ENCODE measurements around the gene TATDN2. TPM values are rescaled to one million over a fixed set of nuclear protein-coding genes. Genes with fewer than 3 reads are reported as not detected.

Gene TATDN2
- total and polyA plus RNA-seq, 2 donors (not counting 3 experiments of a cell fraction or from before 2014, with no cell fraction given) = 10.7 to 26.8 TPM

DNA sequence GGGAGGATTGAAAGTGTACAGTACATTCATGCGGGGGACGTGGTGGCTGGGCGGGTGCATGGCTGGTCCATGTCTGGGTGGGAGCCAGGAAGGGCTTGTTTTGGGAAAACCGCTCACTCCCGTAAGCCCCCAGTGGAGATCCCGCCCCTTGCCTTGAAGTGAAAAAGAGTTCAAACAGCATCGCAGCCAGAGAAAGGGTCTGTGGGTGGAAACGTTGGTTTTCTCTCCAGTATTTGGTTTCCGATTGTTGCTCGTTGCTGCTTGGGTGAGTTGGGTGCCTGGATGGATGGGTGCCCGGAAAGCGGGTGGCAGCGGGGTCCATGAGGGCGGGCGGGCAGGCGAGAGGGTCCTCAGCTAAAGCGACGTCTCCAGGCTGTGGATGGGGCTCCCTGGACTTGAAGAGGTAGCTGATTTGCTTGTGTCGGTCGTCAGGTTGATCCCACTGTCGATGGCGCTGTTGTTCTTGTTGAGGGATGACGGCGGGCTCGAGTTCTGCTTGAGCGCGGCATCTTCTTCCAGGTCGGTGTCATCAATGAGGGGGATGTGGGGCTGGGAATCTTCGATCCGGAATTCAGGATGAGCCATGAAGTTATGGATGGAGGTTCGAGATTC lies 80.3 kb downstream of the TATDN2 start:
- ChIA-PET POLR2A (no interaction called here), CTCF (interaction anchor here (0.6 kb wide), 1 partner anchor 457 kb away, joined by 3 read pairs; no protein-coding TSS in a partner anchor)
- H3K36me3 ChIP-seq (ENCODE audit: control insufficient read depth in 2 of 2, extremely low read depth in 1 of 2, insufficient read depth in 2 of 2, low read length in 2 of 2) = no peaks in the 10 kb centered on the region
- H3K27ac ChIP-seq (ENCODE audit: insufficient read depth, low read depth, low read length) = no peak overlapping the region
- BruUV-seq (replicated peaks) = no TSS peak
- H3K27me3 ChIP-seq (ENCODE audit: control insufficient read depth in 2 of 2, insufficient read depth in 2 of 2, low read length in 2 of 2) = peaks cover 29 to 44% of the 10 kb centered on the region in 2 experiments
- no peak for FAIRE-seq
- H3K9me1 ChIP-seq (replicated peaks; ENCODE audit: control insufficient read depth, extremely low read depth, insufficient read depth, low read length) = no peaks in the 10 kb centered on the region
- peaks cover 4% of the 10 kb centered on the region for H3K4me1 ChIP-seq (ENCODE audit: control insufficient read depth, extremely low read depth, insufficient read depth, low read length)
- no peaks in the 10 kb centered on the region for H4K20me1 ChIP-seq (replicated peaks; ENCODE audit: control insufficient read depth, extremely low read depth, insufficient read depth, low read length)
- no peaks in the 10 kb centered on the region for H3K79me2 ChIP-seq (ENCODE audit: control insufficient read depth, insufficient read depth, low read length)
- no peaks in the 10 kb centered on the region for H3K9me3 ChIP-seq (replicated peaks; ENCODE audit: control insufficient read depth, insufficient read depth, low read length)
- DNase-seq (ENCODE audit: low read depth, low spot score) = no peak
- dilution Hi-C loops (cut with MboI; ENCODE audit: extremely low pct_ligation_motif_present, low sequenced_read_pairs) (no loop called here), intact Hi-C loops (cut with micrococcal nuclease) (no loop called here)
- TF ChIP-seq MYC (IDR thresholded peaks at IDR 0.05; ENCODE audit: low read depth, low read length) (no peak), JUN (IDR thresholded peaks at IDR 0.05; ENCODE audit: borderline replicate concordance, insufficient read depth, insufficient read length, low read depth) (no peak), CTCF (IDR thresholded peaks at IDR 0.05; ENCODE audit: extremely low read depth in 1 of 2, insufficient read depth in 1 of 2, low read depth in 1 of 2, low read length in 2 of 2) (no peak), POLR2AphosphoS5 (IDR thresholded peaks at IDR 0.05; ENCODE audit: insufficient read depth, low read depth, low read length) (no peak)
- no peak overlapping the region for H2AFZ ChIP-seq (ENCODE audit: low read depth, low read length)
- no peak overlapping the region for H3K9ac ChIP-seq (replicated peaks; ENCODE audit: extremely low read depth, insufficient read depth, low read length)
- H3K4me2 ChIP-seq (ENCODE audit: insufficient read depth, low read length) = no peak overlapping the region
- no peak overlapping the region for H3K4me3 ChIP-seq (replicated peaks in 1 of 3; ENCODE audit: insufficient read depth in 1 of 3, low read depth in 1 of 3, low read length in 3 of 3)

GRCh38 chr3:10329495-10330015 lies 81.3 kb downstream of the TATDN2 start:
- POLR2A ChIA-PET = no interaction called here
- FAIRE-seq (no peak), DNase-seq (ENCODE audit: low read depth, low spot score) (no peak)
- no peaks in the 10 kb centered on the region for H3K4me1 ChIP-seq (ENCODE audit: control insufficient read depth, extremely low read depth, insufficient read depth, low read length)
- H3K4me2 ChIP-seq (ENCODE audit: insufficient read depth, low read length) = no peak overlapping the region
- H3K9me1 ChIP-seq (replicated peaks; ENCODE audit: control insufficient read depth, extremely low read depth, insufficient read depth, low read length) = no peaks in the 10 kb centered on the region
- H3K36me3 ChIP-seq (ENCODE audit: control insufficient read depth in 2 of 2, extremely low read depth in 1 of 2, insufficient read depth in 2 of 2, low read length in 2 of 2) = no peaks in the 10 kb centered on the region
- CTCF ChIA-PET = interaction anchor here (2.4 kb wide), 1 partner anchor 7 kb away, joined by 9 read pairs; no protein-coding TSS in a partner anchor
- no peak overlapping the region for H3K27ac ChIP-seq (ENCODE audit: insufficient read depth, low read depth, low read length)
- no peak overlapping the region for H3K4me3 ChIP-seq (replicated peaks in 1 of 3; ENCODE audit: insufficient read depth in 1 of 3, low read depth in 1 of 3, low read length in 3 of 3)
- no peak overlapping the region for H3K9ac ChIP-seq (replicated peaks; ENCODE audit: extremely low read depth, insufficient read depth, low read length)
- TF ChIP-seq JUN (IDR thresholded peaks at IDR 0.05; ENCODE audit: borderline replicate concordance, insufficient read depth, insufficient read length, low read depth) (no peak), FOS (IDR thresholded peaks at IDR 0.05; ENCODE audit: borderline replicate concordance, insufficient read depth, low read length) (no peak), MYC (IDR thresholded peaks at IDR 0.05; ENCODE audit: low read depth, low read length) (no peak)
- dilution Hi-C loops (cut with MboI; ENCODE audit: extremely low pct_ligation_motif_present, low sequenced_read_pairs) (no loop called here), intact Hi-C loops (cut with micrococcal nuclease) (no loop called here)
- BruUV-seq (replicated peaks) = no TSS peak
- H3K27me3 ChIP-seq (ENCODE audit: control insufficient read depth in 2 of 2, insufficient read depth in 2 of 2, low read length in 2 of 2) = peaks cover 29 to 44% of the 10 kb centered on the region in 2 experiments
- no peak overlapping the region for H2AFZ ChIP-seq (ENCODE audit: low read depth, low read length)
- H4K20me1 ChIP-seq (replicated peaks; ENCODE audit: control insufficient read depth, extremely low read depth, insufficient read depth, low read length) = no peaks in the 10 kb centered on the region
- no peaks in the 10 kb centered on the region for H3K79me2 ChIP-seq (ENCODE audit: control insufficient read depth, insufficient read depth, low read length)
- no peaks in the 10 kb centered on the region for H3K9me3 ChIP-seq (replicated peaks; ENCODE audit: control insufficient read depth, insufficient read depth, low read length)
